Measurements from ENCODE around the gene PLAGL2.
"Not testable (repeated sequence)": the region's sequence is repeated elsewhere in the genome, so short reads cannot be mapped to it uniquely, and the experiment has no call there.

The PLAGL2 gene

GRCh38 chr20:32207626-32208498 lies at the start of gene PLAGL2, which contains the start of gene POFUT1:
Gene PLAGL2 (minus strand): TSS chr20:32207743. CDS start chr20:32202178, 5,565 bp downstream.
Gene POFUT1 (plus strand): TSS chr20:32207880. CDS start chr20:32207942, 62 bp downstream.
- Mint-ChIP-seq H3K27ac (peak within 1 kb of the TSS; percentile 92), H3K4me1 (peaks cover 77% of the 10 kb centered on the region), H3K36me3 (peaks cover 39% of the 10 kb centered on the region), H3K9me3 (no peaks in the 10 kb centered on the region), H3K4me3 (peak within 1 kb of the TSS; percentile 96), H3K27me3 (no peaks in the 10 kb centered on the region)
- CTCF ChIA-PET = no interaction called here
- peak; percentile 91 for DNase-seq

GRCh38 chr20:32252189-32252588 lies 44.6 kb upstream of the PLAGL2 start:
- CTCF ChIA-PET = interaction anchor here (1.2 kb wide), 1 partner anchor 11 kb away, joined by 3 read pairs; no protein-coding TSS in a partner anchor

GRCh38 chr20:32251470-32251869 lies 43.9 kb upstream of the PLAGL2 start:
- no peaks in the 10 kb centered on the region for H3K9me3 Mint-ChIP-seq
- CTCF ChIA-PET = no interaction called here
- H3K27ac Mint-ChIP-seq = no peak overlapping the region
- no peak for DNase-seq
- H3K4me1 Mint-ChIP-seq = peaks cover 23% of the 10 kb centered on the region
- no peak overlapping the region for H3K4me3 Mint-ChIP-seq
- peaks cover 2% of the 10 kb centered on the region for H3K36me3 Mint-ChIP-seq
- no peaks in the 10 kb centered on the region for H3K27me3 Mint-ChIP-seq

More at GRCh38 chr20:32252189-32252588, 44.6 kb upstream of the PLAGL2 start:
- Mint-ChIP-seq H3K4me1 (peaks cover 25% of the 10 kb centered on the region), H3K27ac (peak overlapping the region; percentile 45), H3K36me3 (peaks cover 2% of the 10 kb centered on the region), H3K4me3 (no peak overlapping the region), H3K9me3 (no peaks in the 10 kb centered on the region), H3K27me3 (no peaks in the 10 kb centered on the region)
- peak; percentile 42 for DNase-seq

GRCh38 chr20:32249030-32249738 lies 41.6 kb upstream of the PLAGL2 start:
- peak overlapping the region; percentile 81 for H3K27ac Mint-ChIP-seq
- peak; percentile 56 for DNase-seq
- H3K36me3 Mint-ChIP-seq = peaks cover 2% of the 10 kb centered on the region
- H3K4me3 Mint-ChIP-seq = no peak overlapping the region
- no peaks in the 10 kb centered on the region for H3K27me3 Mint-ChIP-seq
- peaks cover 23% of the 10 kb centered on the region for H3K4me1 Mint-ChIP-seq
- CTCF ChIA-PET = interaction anchor here (0.6 to 0.7 kb wide), 2 partner anchors 16 to 403 kb away, joined by 3 read pairs; no protein-coding TSS in a partner anchor
- H3K9me3 Mint-ChIP-seq = no peaks in the 10 kb centered on the region

GRCh38 chr20:32248043-32248442 lies 40.5 kb upstream of the PLAGL2 start:
- H3K27ac Mint-ChIP-seq = no peak overlapping the region
- CTCF ChIA-PET = no interaction called here
- no peaks in the 10 kb centered on the region for H3K27me3 Mint-ChIP-seq
- H3K4me3 Mint-ChIP-seq = no peak overlapping the region
- peaks cover 20% of the 10 kb centered on the region for H3K4me1 Mint-ChIP-seq
- DNase-seq = no peak
- peaks cover 2% of the 10 kb centered on the region for H3K36me3 Mint-ChIP-seq
- H3K9me3 Mint-ChIP-seq = no peaks in the 10 kb centered on the region

- H3K36me3 Mint-ChIP-seq, DNase-seq, H3K9me3 Mint-ChIP-seq, H3K4me1 Mint-ChIP-seq, H3K4me3 Mint-ChIP-seq, H3K27ac Mint-ChIP-seq, CTCF ChIA-PET, H3K27me3 Mint-ChIP-seq: not testable (repeated sequence)
Measured at GRCh38 chr20:32246208-32246607, 38.7 kb upstream of the PLAGL2 start.

GRCh38 chr20:32244959-32245358 lies 37.4 kb upstream of the PLAGL2 start:
- no peaks in the 10 kb centered on the region for H3K27me3 Mint-ChIP-seq
- no peak overlapping the region for H3K4me3 Mint-ChIP-seq
- CTCF ChIA-PET = interaction anchor here (2.0 kb wide), 1 partner anchor 13 kb away, joined by 6 read pairs; no protein-coding TSS in a partner anchor
- peaks cover 10% of the 10 kb centered on the region for H3K4me1 Mint-ChIP-seq
- no peaks in the 10 kb centered on the region for H3K36me3 Mint-ChIP-seq
- H3K9me3 Mint-ChIP-seq = no peaks in the 10 kb centered on the region
- no peak for DNase-seq
- H3K27ac Mint-ChIP-seq = no peak overlapping the region

- Mint-ChIP-seq H3K27me3 (no peaks in the 10 kb centered on the region), H3K36me3 (no peaks in the 10 kb centered on the region), H3K9me3 (no peaks in the 10 kb centered on the region), H3K27ac (no peak overlapping the region), H3K4me3 (no peak overlapping the region), H3K4me1 (peaks cover 4% of the 10 kb centered on the region)
- DNase-seq = no peak
- CTCF ChIA-PET = interaction anchor here (2.0 kb wide), 1 partner anchor 12 kb away, joined by 6 read pairs; no protein-coding TSS in a partner anchor
Measured at GRCh38 chr20:32244150-32244823, 36.7 kb upstream of the PLAGL2 start.

GRCh38 chr20:32241807-32242206 lies 34.3 kb upstream of the PLAGL2 start:
- CTCF ChIA-PET = interaction anchor here (1.0 kb wide), 1 partner anchor 11 kb away, joined by 3 read pairs; no protein-coding TSS in a partner anchor
- H3K27ac Mint-ChIP-seq = no peak overlapping the region
- H3K4me1 Mint-ChIP-seq = no peaks in the 10 kb centered on the region
- no peaks in the 10 kb centered on the region for H3K27me3 Mint-ChIP-seq
- H3K9me3 Mint-ChIP-seq = no peaks in the 10 kb centered on the region
- no peak overlapping the region for H3K4me3 Mint-ChIP-seq
- DNase-seq = no peak
- peaks cover 6% of the 10 kb centered on the region for H3K36me3 Mint-ChIP-seq

- Mint-ChIP-seq H3K4me3 (no peak overlapping the region), H3K27me3 (no peaks in the 10 kb centered on the region), H3K36me3 (peaks cover 16% of the 10 kb centered on the region), H3K27ac (no peak overlapping the region), H3K4me1 (no peaks in the 10 kb centered on the region), H3K9me3 (no peaks in the 10 kb centered on the region)
- DNase-seq = no peak
- CTCF ChIA-PET = no interaction called here
Measured at GRCh38 chr20:32240205-32240604, 32.7 kb upstream of the PLAGL2 start.

GRCh38 chr20:32238483-32239425 lies 31.2 kb upstream of the PLAGL2 start:
- no peak overlapping the region for H3K4me3 Mint-ChIP-seq
- H3K9me3 Mint-ChIP-seq = no peaks in the 10 kb centered on the region
- H3K4me1 Mint-ChIP-seq = peaks cover 5% of the 10 kb centered on the region
- no peaks in the 10 kb centered on the region for H3K27me3 Mint-ChIP-seq
- CTCF ChIA-PET = no interaction called here
- no peak overlapping the region for H3K27ac Mint-ChIP-seq
- peaks cover 28% of the 10 kb centered on the region for H3K36me3 Mint-ChIP-seq
- DNase-seq = no peak

- Mint-ChIP-seq H3K4me3 (no peak overlapping the region), H3K36me3 (peaks cover 40% of the 10 kb centered on the region), H3K27ac (no peak overlapping the region), H3K9me3 (no peaks in the 10 kb centered on the region), H3K27me3 (no peaks in the 10 kb centered on the region), H3K4me1 (peaks cover 12% of the 10 kb centered on the region)
- no peak for DNase-seq
- CTCF ChIA-PET = no interaction called here
Measured at GRCh38 chr20:32237419-32237818, 29.9 kb upstream of the PLAGL2 start.

- Mint-ChIP-seq H3K4me1 (peaks cover 18% of the 10 kb centered on the region), H3K36me3 (peaks cover 44% of the 10 kb centered on the region), H3K4me3 (no peak overlapping the region), H3K27ac (no peak overlapping the region), H3K9me3 (no peaks in the 10 kb centered on the region), H3K27me3 (no peaks in the 10 kb centered on the region)
- CTCF ChIA-PET = no interaction called here
- no peak for DNase-seq
Measured at GRCh38 chr20:32236819-32237218, 29.3 kb upstream of the PLAGL2 start.
